ENCODE measurements around the gene PGP. TPM values are rescaled to one million over a fixed set of nuclear protein-coding genes. Genes with fewer than 3 reads are reported as not detected.

The PGP gene
- total RNA-seq, 1 donor: 14.1 TPM

DNA sequence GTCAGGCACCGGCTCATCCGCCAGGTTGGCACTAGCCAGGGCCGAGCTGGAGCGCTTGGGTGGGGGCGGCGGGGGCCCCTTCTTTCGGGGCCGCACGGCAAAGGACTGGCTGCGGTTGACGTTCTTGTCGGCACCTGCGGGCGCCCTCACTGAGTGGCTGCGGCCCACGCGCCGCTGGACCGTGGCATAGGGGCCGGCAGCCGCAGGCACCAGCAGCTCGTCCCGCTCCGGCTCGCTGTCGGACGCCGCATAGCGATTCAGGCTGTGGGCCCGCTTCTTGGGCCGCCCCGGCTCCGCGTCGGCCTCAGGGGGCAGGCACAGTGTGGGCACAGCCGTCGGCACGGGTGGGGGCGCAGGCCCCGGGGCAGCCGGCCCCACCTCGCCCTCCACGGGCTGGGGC, 34.2 kb downstream of the PGP start:
- TF ChIP-seq, protein P1, sequence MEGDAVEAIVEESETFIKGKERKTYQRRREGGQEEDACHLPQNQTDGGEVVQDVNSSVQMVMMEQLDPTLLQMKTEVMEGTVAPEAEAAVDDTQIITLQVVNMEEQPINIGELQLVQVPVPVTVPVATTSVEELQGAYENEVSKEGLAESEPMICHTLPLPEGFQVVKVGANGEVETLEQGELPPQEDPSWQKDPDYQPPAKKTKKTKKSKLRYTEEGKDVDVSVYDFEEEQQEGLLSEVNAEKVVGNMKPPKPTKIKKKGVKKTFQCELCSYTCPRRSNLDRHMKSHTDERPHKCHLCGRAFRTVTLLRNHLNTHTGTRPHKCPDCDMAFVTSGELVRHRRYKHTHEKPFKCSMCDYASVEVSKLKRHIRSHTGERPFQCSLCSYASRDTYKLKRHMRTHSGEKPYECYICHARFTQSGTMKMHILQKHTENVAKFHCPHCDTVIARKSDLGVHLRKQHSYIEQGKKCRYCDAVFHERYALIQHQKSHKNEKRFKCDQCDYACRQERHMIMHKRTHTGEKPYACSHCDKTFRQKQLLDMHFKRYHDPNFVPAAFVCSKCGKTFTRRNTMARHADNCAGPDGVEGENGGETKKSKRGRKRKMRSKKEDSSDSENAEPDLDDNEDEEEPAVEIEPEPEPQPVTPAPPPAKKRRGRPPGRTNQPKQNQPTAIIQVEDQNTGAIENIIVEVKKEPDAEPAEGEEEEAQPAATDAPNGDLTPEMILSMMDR (IDR thresholded peaks at IDR 0.05; ENCODE audit: extremely low read depth, low read depth, low read length): no peak
- H2AFZ ChIP-seq (ENCODE audit: low read length): no peak overlapping the region

DNA sequence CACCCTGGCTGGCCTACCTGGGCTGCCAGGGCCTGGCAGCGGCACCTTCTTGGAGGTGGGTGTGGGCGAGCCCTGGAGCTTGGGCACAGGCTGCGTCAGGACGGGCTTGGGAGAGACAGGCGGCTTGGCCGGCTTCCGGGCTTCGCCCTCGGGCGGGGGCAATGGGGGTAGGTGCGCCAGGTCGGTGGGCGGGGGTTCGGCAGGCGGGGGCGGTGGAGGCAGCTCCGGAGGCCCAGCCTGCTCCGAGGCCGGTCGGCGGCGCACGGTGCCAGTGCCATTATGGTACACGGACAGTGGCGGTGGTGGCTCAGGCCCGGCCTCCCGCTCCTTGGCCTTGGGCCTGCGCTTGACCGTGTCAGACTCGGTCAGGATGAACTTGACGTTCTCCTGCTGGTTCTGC, 35.1 kb downstream of the PGP start:
- peaks cover 4% of the 10 kb centered on the region for H4K20me1 ChIP-seq (ENCODE audit: insufficient read depth, low read length)

More for the DNA sequence above, 34.2 kb downstream of the PGP start:
- H3K27ac ChIP-seq (ENCODE audit: low read depth, low read length): no peak overlapping the region
- no peak overlapping the region for H3K4me2 ChIP-seq (ENCODE audit: insufficient read depth, low read length)
- peaks cover 4% of the 10 kb centered on the region for H4K20me1 ChIP-seq (ENCODE audit: insufficient read depth, low read length)
- H3K79me2 ChIP-seq (ENCODE audit: insufficient read depth, low read length): no peaks in the 10 kb centered on the region
- peaks cover 22% of the 10 kb centered on the region for H3K36me3 ChIP-seq (ENCODE audit: insufficient read depth, low read length)
- no peak for DNase-seq (ENCODE audit: insufficient read length, low spot score, missing footprints)
- no peak overlapping the region for H3K4me3 ChIP-seq (ENCODE audit: insufficient read depth, low read length)
- H3K9me3 ChIP-seq (ENCODE audit: low read depth, low read length): no peaks in the 10 kb centered on the region
- no peaks in the 10 kb centered on the region for H3K27me3 ChIP-seq (ENCODE audit: insufficient read depth, low read length)
- no peaks in the 10 kb centered on the region for H3K4me1 ChIP-seq (ENCODE audit: insufficient read depth, low read length)

DNA sequence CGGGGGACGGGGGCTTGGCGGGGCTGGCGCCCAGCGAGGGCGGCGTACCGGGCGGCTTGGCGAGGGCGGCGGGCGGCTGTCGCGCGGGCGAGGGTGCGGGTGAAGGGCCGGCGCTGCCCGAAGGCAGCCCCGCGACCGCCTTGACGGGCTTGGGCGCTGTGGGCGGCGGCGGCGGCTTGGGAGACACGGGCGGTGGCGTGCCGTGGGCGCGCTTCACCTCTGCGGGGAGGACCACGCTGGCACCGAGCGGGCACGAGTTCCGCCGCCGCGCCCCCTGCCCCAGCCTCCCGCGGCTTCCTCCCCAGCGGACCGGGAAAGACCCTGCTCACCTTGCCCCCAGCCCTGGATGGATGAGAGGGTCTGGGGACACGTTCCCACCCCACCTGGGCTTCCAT, 35.5 kb downstream of the PGP start:
- Histone ChIP-seq H3K4me2 (ENCODE audit: insufficient read depth, low read length) (no peak overlapping the region), H3K36me3 (ENCODE audit: insufficient read depth, low read length) (peaks cover 34% of the 10 kb centered on the region), H3K79me2 (ENCODE audit: insufficient read depth, low read length) (no peaks in the 10 kb centered on the region), H3K27me3 (ENCODE audit: insufficient read depth, low read length) (no peaks in the 10 kb centered on the region), H3K4me3 (ENCODE audit: insufficient read depth, low read length) (no peak overlapping the region), H2AFZ (ENCODE audit: low read length) (no peak overlapping the region), H3K4me1 (ENCODE audit: insufficient read depth, low read length) (no peaks in the 10 kb centered on the region), H3K9me3 (ENCODE audit: low read depth, low read length) (no peaks in the 10 kb centered on the region), H4K20me1 (ENCODE audit: insufficient read depth, low read length) (peaks cover 8% of the 10 kb centered on the region), H3K27ac (ENCODE audit: low read depth, low read length) (no peak overlapping the region)
- DNase-seq (ENCODE audit: insufficient read length, low spot score, missing footprints): no peak
- TF ChIP-seq, protein P1 (IDR thresholded peaks at IDR 0.05; ENCODE audit: extremely low read depth, low read depth, low read length): no peak

More for the DNA sequence above, 35.1 kb downstream of the PGP start:
- DNase-seq (ENCODE audit: insufficient read length, low spot score, missing footprints): no peak
- Histone ChIP-seq H3K27ac (ENCODE audit: low read depth, low read length) (no peak overlapping the region), H3K27me3 (ENCODE audit: insufficient read depth, low read length) (no peaks in the 10 kb centered on the region), H3K36me3 (ENCODE audit: insufficient read depth, low read length) (peaks cover 30% of the 10 kb centered on the region), H3K4me3 (ENCODE audit: insufficient read depth, low read length) (no peak overlapping the region), H3K79me2 (ENCODE audit: insufficient read depth, low read length) (no peaks in the 10 kb centered on the region), H3K4me1 (ENCODE audit: insufficient read depth, low read length) (no peaks in the 10 kb centered on the region), H2AFZ (ENCODE audit: low read length) (no peak overlapping the region), H3K9me3 (ENCODE audit: low read depth, low read length) (no peaks in the 10 kb centered on the region), H3K4me2 (ENCODE audit: insufficient read depth, low read length) (no peak overlapping the region)
- TF ChIP-seq, protein P1 (IDR thresholded peaks at IDR 0.05; ENCODE audit: extremely low read depth, low read depth, low read length): no peak

DNA sequence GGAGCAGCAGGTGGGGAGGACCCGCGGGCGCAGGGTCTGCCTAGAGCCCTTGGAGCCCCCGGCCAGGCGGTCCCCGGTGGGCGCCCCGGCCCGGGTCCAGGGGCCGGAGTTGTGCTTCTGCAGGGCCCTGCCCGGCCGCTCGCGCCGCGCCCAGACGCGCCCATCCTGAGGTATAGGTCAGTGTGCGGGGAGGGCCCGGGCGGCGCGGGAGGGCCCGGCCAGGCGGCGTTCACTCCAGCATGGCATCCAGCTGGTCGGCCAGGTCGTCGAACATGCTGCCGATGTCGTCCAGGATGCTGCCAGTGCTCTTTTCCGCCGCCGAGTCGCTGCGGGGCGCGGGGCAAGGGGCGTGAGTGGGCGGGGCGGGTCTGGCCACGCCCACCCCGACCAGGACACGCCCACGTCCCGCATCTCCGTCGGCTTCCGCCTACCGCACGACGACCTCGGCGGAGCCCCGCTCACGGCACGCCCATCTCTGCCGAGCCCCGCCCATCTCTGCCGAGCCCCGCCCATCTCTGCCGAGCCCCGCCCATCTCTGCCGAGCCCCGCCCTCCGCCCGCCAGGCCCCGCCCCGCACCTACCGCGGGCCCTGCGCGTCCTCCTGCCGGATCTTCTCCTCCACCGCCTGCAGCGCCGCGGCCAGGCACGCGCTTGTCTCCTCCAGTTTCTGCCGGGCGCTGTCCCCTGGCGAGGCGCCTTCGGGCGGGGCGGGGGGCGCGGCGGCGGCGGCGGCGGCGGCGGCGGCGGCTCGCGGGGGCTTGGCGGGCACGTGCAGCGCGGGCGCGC, 36.1 kb downstream of the PGP start:
- TF ChIP-seq, protein P1 (IDR thresholded peaks at IDR 0.05; ENCODE audit: extremely low read depth, low read depth, low read length): no peak
- no peak overlapping the region for H3K4me3 ChIP-seq (ENCODE audit: insufficient read depth, low read length)
- no peak overlapping the region for H3K27ac ChIP-seq (ENCODE audit: low read depth, low read length)
- H2AFZ ChIP-seq (ENCODE audit: low read length): no peak overlapping the region
- peaks cover 37% of the 10 kb centered on the region for H3K36me3 ChIP-seq (ENCODE audit: insufficient read depth, low read length)
- no peaks in the 10 kb centered on the region for H3K9me3 ChIP-seq (ENCODE audit: low read depth, low read length)
- no peaks in the 10 kb centered on the region for H3K27me3 ChIP-seq (ENCODE audit: insufficient read depth, low read length)
- H3K4me1 ChIP-seq (ENCODE audit: insufficient read depth, low read length): no peaks in the 10 kb centered on the region
- no peaks in the 10 kb centered on the region for H3K79me2 ChIP-seq (ENCODE audit: insufficient read depth, low read length)
- H3K4me2 ChIP-seq (ENCODE audit: insufficient read depth, low read length): no peak overlapping the region
- H4K20me1 ChIP-seq (ENCODE audit: insufficient read depth, low read length): peaks cover 8% of the 10 kb centered on the region
- DNase-seq (ENCODE audit: insufficient read length, low spot score, missing footprints): no peak

Data from osteoblast (primary cell).